Sigmoid colon (tissue), 4 donors: ENCODE results near the gene ZNF277.

Experiments
- POLR2A ChIP-seq, 2 donors: fragments of 450-650 bp; IDR thresholded peaks; one replicate each; pipeline ENCODE4 v1.6.1; 2016; ENCODE audit warnings: antibody characterized with exemption in 2 of 2, mild to moderate bottlenecking in 2 of 2, moderate library complexity in 2 of 2
- POLR2AphosphoS5 ChIP-seq, 4 donors: sonication (generic); formaldehyde crosslinking; IDR thresholded peaks; one replicate each; pipeline ENCODE4 v1.6.1; 2017; ENCODE audit warnings: antibody characterized with exemption in 4 of 4
- TF ChIP-seq, protein P1 (sequence below), 4 experiments: fragments of 450-650 bp in 3 of 4; fragments of 200-600 bp in 1 of 4; IDR thresholded peaks; one replicate each; pipeline ENCODE4 v1.5.1; 2016 to 2019; ENCODE audit warnings: antibody characterized with exemption in 4 of 4, mild to moderate bottlenecking in 3 of 4, moderate library complexity in 2 of 4

- TF ChIP-seq, protein P1, sequence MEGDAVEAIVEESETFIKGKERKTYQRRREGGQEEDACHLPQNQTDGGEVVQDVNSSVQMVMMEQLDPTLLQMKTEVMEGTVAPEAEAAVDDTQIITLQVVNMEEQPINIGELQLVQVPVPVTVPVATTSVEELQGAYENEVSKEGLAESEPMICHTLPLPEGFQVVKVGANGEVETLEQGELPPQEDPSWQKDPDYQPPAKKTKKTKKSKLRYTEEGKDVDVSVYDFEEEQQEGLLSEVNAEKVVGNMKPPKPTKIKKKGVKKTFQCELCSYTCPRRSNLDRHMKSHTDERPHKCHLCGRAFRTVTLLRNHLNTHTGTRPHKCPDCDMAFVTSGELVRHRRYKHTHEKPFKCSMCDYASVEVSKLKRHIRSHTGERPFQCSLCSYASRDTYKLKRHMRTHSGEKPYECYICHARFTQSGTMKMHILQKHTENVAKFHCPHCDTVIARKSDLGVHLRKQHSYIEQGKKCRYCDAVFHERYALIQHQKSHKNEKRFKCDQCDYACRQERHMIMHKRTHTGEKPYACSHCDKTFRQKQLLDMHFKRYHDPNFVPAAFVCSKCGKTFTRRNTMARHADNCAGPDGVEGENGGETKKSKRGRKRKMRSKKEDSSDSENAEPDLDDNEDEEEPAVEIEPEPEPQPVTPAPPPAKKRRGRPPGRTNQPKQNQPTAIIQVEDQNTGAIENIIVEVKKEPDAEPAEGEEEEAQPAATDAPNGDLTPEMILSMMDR (IDR thresholded peaks at IDR 0.05), result no peak
- TF ChIP-seq POLR2A (IDR thresholded peaks at IDR 0.05) (no peak), POLR2AphosphoS5 (IDR thresholded peaks at IDR 0.05) (no peak)
Observed at GRCh38 chr7:112203365-112203739, 3.1 kb upstream of the ZNF277 start.
